Fibroblast of skin of right biceps (primary cell): ENCODE results near the gene HOXA11.

ENCODE experiments used
- DNase-seq: peaks from one replicate; pipeline ENCODE4 v3.0.0-alpha.2; 2013

The HOXA11 gene

GRCh38 chr7:27179503-27180430 is 5.3 kb downstream of the HOXA11 start:
- peak; percentile 80 for DNase-seq

GRCh38 chr7:27179030-27179429 is 6.0 kb downstream of the HOXA11 start:
- no peak for DNase-seq

GRCh38 chr7:27178366-27178765 is 6.7 kb downstream of the HOXA11 start:
- DNase-seq: no peak

GRCh38 chr7:27177795-27178320 is 7.2 kb downstream of the HOXA11 start:
- DNase-seq: no peak

GRCh38 chr7:27176962-27177794 is 7.9 kb downstream of the HOXA11 start:
- DNase-seq: no peak

GRCh38 chr7:27176524-27176845 is 8.5 kb downstream of the HOXA11 start:
- no peak for DNase-seq

GRCh38 chr7:27175626-27176523 is 9.2 kb downstream of the HOXA11 start:
- no peak for DNase-seq

GRCh38 chr7:27174874-27175625 is 10.0 kb downstream of the HOXA11 start:
- no peak for DNase-seq

GRCh38 chr7:27173956-27174873 is 10.8 kb downstream of the HOXA11 start, which contains the start of gene HOXA10:
Gene HOXA10 (minus strand): TSS chr7:27174320. CDS start chr7:27174306, 14 bp downstream.
- DNase-seq: peak; percentile 67

GRCh38 chr7:27173511-27173955 is 11.5 kb downstream of the HOXA11 start:
- DNase-seq: no peak

GRCh38 chr7:27172823-27173510 is 12.1 kb downstream of the HOXA11 start:
- peak; percentile 76 for DNase-seq

GRCh38 chr7:27172315-27172774 is 12.7 kb downstream of the HOXA11 start:
- DNase-seq: peak; percentile 38

- no peak for DNase-seq
Measured at GRCh38 chr7:27171637-27172314, 13.3 kb downstream of the HOXA11 start.

- DNase-seq: no peak
Measured at GRCh38 chr7:27171325-27171636, 13.8 kb downstream of the HOXA11 start.

GRCh38 chr7:27170426-27171324 is 14.4 kb downstream of the HOXA11 start:
- DNase-seq: no peak

- peak; percentile 68 for DNase-seq
Measured at GRCh38 chr7:27169658-27170425, 15.2 kb downstream of the HOXA11 start.

GRCh38 chr7:27168265-27168947 is 16.6 kb downstream of the HOXA11 start:
- peak; percentile 79 for DNase-seq
